ENCODE measurements around the gene HBQ1.
A peak's percentile ranks its signal among the peaks of the same experiment; 100 is the strongest.

HBQ1 gene

GRCh38 chr16:180681-181564, 664 bp downstream of the HBQ1 start (continued):
- no peak for TF ChIP-seq ATF2 (tag by site-specific recombination; IDR thresholded peaks at IDR 0.05; ENCODE audit: low read depth)
- TF ChIP-seq ZSCAN18 (tag by site-specific recombination; IDR thresholded peaks at IDR 0.05), result no peak
- TF ChIP-seq ELK4 (IDR thresholded peaks at IDR 0.05; ENCODE audit: borderline replicate concordance, low read depth, low read length), result no peak
- no peak for TF ChIP-seq BCL6B (tag by site-specific recombination; IDR thresholded peaks at IDR 0.05)
- peak; percentile 98 for TF ChIP-seq ZNF692 (tag by site-specific recombination; IDR thresholded peaks at IDR 0.05)
- TF ChIP-seq ZNF280C (tag by site-specific recombination; IDR thresholded peaks at IDR 0.05), result no peak
- TF ChIP-seq ZNF354C (tag by site-specific recombination; IDR thresholded peaks at IDR 0.05; ENCODE audit: borderline replicate concordance, low read depth), result no peak
- no peak for TF ChIP-seq ZNF133 (tag by site-specific recombination; IDR thresholded peaks at IDR 0.05)
- TF ChIP-seq ZNF549 (tag by site-specific recombination; IDR thresholded peaks at IDR 0.05), result no peak
- no peak for TF ChIP-seq ZNF670 (tag by site-specific recombination; IDR thresholded peaks at IDR 0.05; ENCODE audit: low read depth)
- no peak for TF ChIP-seq ZNF664 (tag by site-specific recombination; IDR thresholded peaks at IDR 0.05)
- TF ChIP-seq ZNF26 (tag by site-specific recombination; IDR thresholded peaks at IDR 0.05), result no peak
- TF ChIP-seq ZNF404 (tag by site-specific recombination; IDR thresholded peaks at IDR 0.05), result no peak
- TF ChIP-seq ZNF18 (tag by site-specific recombination; IDR thresholded peaks at IDR 0.05), result no peak
- TF ChIP-seq ZNF768 (tag by site-specific recombination; IDR thresholded peaks at IDR 0.05), result peak; percentile 8; the same call in 1 of the 2 replicates
- TF ChIP-seq BCL11A (tag by site-specific recombination; IDR thresholded peaks at IDR 0.05; ENCODE audit: low read depth), result no peak
- TF ChIP-seq WT1 (tag by site-specific recombination; IDR thresholded peaks at IDR 0.05), result no peak
- peak; percentile 25 for TF ChIP-seq OSR2 (tag by site-specific recombination; IDR thresholded peaks at IDR 0.05)
- TF ChIP-seq ZNF621 (tag by site-specific recombination; IDR thresholded peaks at IDR 0.05), result no peak
- TF ChIP-seq ZBTB21 (tag by site-specific recombination; IDR thresholded peaks at IDR 0.05), result no peak
- no peak for TF ChIP-seq ZNF148 (tag by site-specific recombination; IDR thresholded peaks at IDR 0.05; ENCODE audit: borderline replicate concordance)
- no peak for TF ChIP-seq ZNF10 (tag by site-specific recombination; IDR thresholded peaks at IDR 0.05)
- TF ChIP-seq ZNF529 (tag by site-specific recombination; IDR thresholded peaks at IDR 0.05; ENCODE audit: insufficient replicate concordance), result no peak
